HG03095 (cell line): Measurements from ENCODE around the gene ZNF787.

ENCODE experiments used
- ATAC-seq: cut with Tn5 transposase; IDR thresholded peaks from one replicate; pipeline ENCODE4 v1.9.1; 2021; ENCODE audit warnings: moderate library complexity; ENCODE audit not compliant: unreplicated experiment

ZNF787 gene

GRCh38 chr19:56091751-56092546, 29.1 kb downstream of the ZNF787 start:
- no peak for ATAC-seq

GRCh38 chr19:56091066-56091490, 30.0 kb downstream of the ZNF787 start:
- no peak for ATAC-seq

- ATAC-seq, result no peak
These were observed 31.8 kb downstream of the ZNF787 start for GRCh38 chr19:56089344-56089743.

GRCh38 chr19:56088497-56089215, 32.4 kb downstream of the ZNF787 start:
- ATAC-seq, result no peak

- no peak for ATAC-seq
These were observed 33.2 kb downstream of the ZNF787 start for GRCh38 chr19:56087647-56088496.

GRCh38 chr19:56086671-56087430, 34.2 kb downstream of the ZNF787 start:
- ATAC-seq, result no peak

GRCh38 chr19:56085571-56086275, 35.4 kb downstream of the ZNF787 start:
- no peak for ATAC-seq

- no peak for ATAC-seq
These were observed 36.1 kb downstream of the ZNF787 start for GRCh38 chr19:56084835-56085536.

GRCh38 chr19:56083668-56084067, 37.4 kb downstream of the ZNF787 start:
- ATAC-seq, result no peak

GRCh38 chr19:56080669-56081401, 40.3 kb downstream of the ZNF787 start:
- no peak for ATAC-seq

- no peak for ATAC-seq
These were observed 41.5 kb downstream of the ZNF787 start for GRCh38 chr19:56079609-56080008.

GRCh38 chr19:56076498-56076897, 44.6 kb downstream of the ZNF787 start:
- no peak for ATAC-seq

- no peak for ATAC-seq
These were observed 49.9 kb downstream of the ZNF787 start for GRCh38 chr19:56071151-56071550.

- no peak for ATAC-seq
These were observed 51.5 kb downstream of the ZNF787 start for GRCh38 chr19:56069642-56070041.

- ATAC-seq, result no peak
These were observed 54.7 kb downstream of the ZNF787 start for GRCh38 chr19:56066152-56067023.

- ATAC-seq, result no peak
These were observed 67.5 kb downstream of the ZNF787 start for GRCh38 chr19:56053596-56053995.
